Loucy (cell line): ENCODE results near the gene CCDC40.

Experiments
- H2AFZ ChIP-seq: fragments of 200-600 bp; sonication (generic); 2 replicates; pipeline ENCODE4 v1.6.0; 2016; ENCODE audit warnings: antibody characterized with exemption, mild to moderate bottlenecking, low read length, moderate library complexity
- H3F3A ChIP-seq: fragments of 200-600 bp; 2 replicates; pipeline ENCODE4 v1.6.0; 2016; ENCODE audit warnings: antibody characterized with exemption, low read depth, mild to moderate bottlenecking
- H3K27me3 ChIP-seq: fragments of 200-600 bp; sonication (generic); 2 replicates; pipeline ENCODE4 v1.6.1; 2014; ENCODE audit warnings: low read length, mild to moderate bottlenecking; ENCODE audit not compliant: insufficient read depth, poor library complexity, severe bottlenecking
- H3K36me3 ChIP-seq: fragments of 200-600 bp; sonication (generic); 2 replicates; pipeline ENCODE4 v1.6.1; 2016; ENCODE audit warnings: low read length; ENCODE audit not compliant: insufficient read depth
- H3K4me1 ChIP-seq: fragments of 200-600 bp; sonication (generic); 2 replicates; pipeline ENCODE4 v1.5.1; 2014; ENCODE audit warnings: low read length, mild to moderate bottlenecking; ENCODE audit not compliant: insufficient read depth, poor library complexity, severe bottlenecking
- H3K4me2 ChIP-seq: fragments of 200-600 bp; sonication (generic); 2 replicates; pipeline ENCODE4 v1.6.0; 2014; ENCODE audit warnings: antibody characterized with exemption, low read length, low read depth, mild to moderate bottlenecking; ENCODE audit not compliant: poor library complexity, severe bottlenecking
- H3K4me3 ChIP-seq: fragments of 200-600 bp; sonication (generic); 2 replicates; pipeline ENCODE4 v1.5.1; 2014; ENCODE audit warnings: low read length, mild to moderate bottlenecking, mixed read lengths; ENCODE audit not compliant: poor library complexity, severe bottlenecking
- H3K79me2 ChIP-seq: fragments of 200-600 bp; sonication (generic); 2 replicates; pipeline ENCODE4 v1.6.1; 2014; ENCODE audit warnings: low read length; ENCODE audit not compliant: insufficient read depth
- H3K9ac ChIP-seq: fragments of 200-600 bp; sonication (generic); 2 replicates; pipeline ENCODE4 v1.6.0; 2014; ENCODE audit warnings: mild to moderate bottlenecking, low read depth, low read length, moderate library complexity; ENCODE audit not compliant: poor library complexity, severe bottlenecking
- H3K9me2 ChIP-seq: fragments of 200-600 bp; sonication (generic); replicated peaks from 2 replicates; pipeline ENCODE4 v1.6.1; 2016; ENCODE audit warnings: low read depth, low read length, mixed read lengths
- H3K9me3 ChIP-seq: fragments of 200-600 bp; sonication (generic); 2 replicates; pipeline ENCODE4 v1.6.1; 2014; ENCODE audit warnings: mild to moderate bottlenecking, antibody characterized with exemption, low read length, low read depth; ENCODE audit not compliant: insufficient read depth
- H4K20me1 ChIP-seq: fragments of 200-600 bp; sonication (generic); 2 replicates; pipeline ENCODE4 v1.6.0; 2014; ENCODE audit warnings: antibody characterized with exemption, low read length, mild to moderate bottlenecking; ENCODE audit not compliant: insufficient read depth, poor library complexity, severe bottlenecking
- CTCF ChIP-seq: fragments of 200-600 bp; sonication (generic); conservative IDR thresholded peaks from 2 replicates; pipeline ENCODE4 v1.5.1; 2014; ENCODE audit warnings: mild to moderate bottlenecking, antibody characterized with exemption, low read length
- EZH2phosphoT487 ChIP-seq: fragments of 200-600 bp; IDR thresholded peaks from 2 replicates; pipeline ENCODE4 v1.6.1; 2018; ENCODE audit warnings: antibody characterized with exemption, mild to moderate bottlenecking, moderate library complexity, borderline replicate concordance

The CCDC40 gene

DNA sequence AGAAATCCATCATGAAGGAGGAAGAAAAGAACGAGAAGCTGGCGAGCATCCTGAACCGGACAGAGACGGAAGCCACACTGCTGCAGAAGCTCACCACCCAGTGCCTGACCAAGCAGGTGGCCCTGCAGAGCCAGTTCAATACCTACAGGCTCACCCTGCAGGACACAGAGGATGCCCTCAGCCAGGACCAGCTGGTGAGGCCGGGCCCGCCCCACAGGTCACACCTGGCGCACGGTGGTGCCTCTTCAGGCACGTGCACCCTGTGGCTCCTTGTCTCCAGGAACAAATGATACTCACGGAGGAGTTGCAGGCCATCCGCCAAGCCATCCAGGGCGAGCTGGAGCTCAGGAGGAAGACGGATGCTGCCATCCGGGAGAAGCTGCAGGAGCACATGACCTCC lies 45.2 kb downstream of the CCDC40 start:
- no peaks in the 10 kb centered on the region for H3K9me3 ChIP-seq
- no peaks in the 10 kb centered on the region for H3K27me3 ChIP-seq
- no peaks in the 10 kb centered on the region for H4K20me1 ChIP-seq
- H3K9me2 ChIP-seq = no peaks in the 10 kb centered on the region
- no peak overlapping the region for H2AFZ ChIP-seq
- H3F3A ChIP-seq = no peaks in the 10 kb centered on the region
- no peak overlapping the region for H3K9ac ChIP-seq
- no peak overlapping the region for H3K4me2 ChIP-seq
- H3K36me3 ChIP-seq = no peaks in the 10 kb centered on the region
- no peaks in the 10 kb centered on the region for H3K79me2 ChIP-seq
- no peak overlapping the region for H3K4me3 ChIP-seq
- TF ChIP-seq CTCF (no peak), EZH2phosphoT487 (no peak)
- peaks cover 5% of the 10 kb centered on the region for H3K4me1 ChIP-seq

GRCh38 chr17:80082403-80083135 lies 46.1 kb downstream of the CCDC40 start:
- H3K27me3 ChIP-seq = no peaks in the 10 kb centered on the region
- TF ChIP-seq CTCF = peak; percentile 87
- TF ChIP-seq EZH2phosphoT487 = no peak
- H2AFZ ChIP-seq = peak overlapping the region; percentile 71
- H3K4me3 ChIP-seq = no peak overlapping the region
- H3K79me2 ChIP-seq = no peaks in the 10 kb centered on the region
- H3K4me2 ChIP-seq = peak overlapping the region; percentile 32
- H3K36me3 ChIP-seq = no peaks in the 10 kb centered on the region
- no peaks in the 10 kb centered on the region for H3F3A ChIP-seq
- H3K9me2 ChIP-seq = no peaks in the 10 kb centered on the region
- peaks cover 5% of the 10 kb centered on the region for H3K4me1 ChIP-seq
- no peaks in the 10 kb centered on the region for H3K9me3 ChIP-seq
- H3K9ac ChIP-seq = no peak overlapping the region
- no peaks in the 10 kb centered on the region for H4K20me1 ChIP-seq

GRCh38 chr17:80083136-80083661 lies 46.8 kb downstream of the CCDC40 start:
- Histone ChIP-seq H3K79me2 (no peaks in the 10 kb centered on the region), H3K27me3 (no peaks in the 10 kb centered on the region), H3K4me1 (peaks cover 5% of the 10 kb centered on the region), H2AFZ (no peak overlapping the region), H3K4me2 (peak overlapping the region; percentile 32), H4K20me1 (no peaks in the 10 kb centered on the region), H3F3A (no peaks in the 10 kb centered on the region), H3K9ac (no peak overlapping the region), H3K36me3 (no peaks in the 10 kb centered on the region), H3K9me3 (no peaks in the 10 kb centered on the region), H3K9me2 (no peaks in the 10 kb centered on the region), H3K4me3 (no peak overlapping the region)
- TF ChIP-seq CTCF = no peak
- no peak for TF ChIP-seq EZH2phosphoT487
